GM21717 (cell line): ENCODE measurements around the gene PLA2G7.

Source experiments
- ATAC-seq: cut with Tn5 transposase; IDR thresholded peaks from one replicate; pipeline ENCODE4 v1.9.1; 2021; ENCODE audit warnings: mild to moderate bottlenecking, moderate library complexity; ENCODE audit not compliant: unreplicated experiment

The PLA2G7 gene

DNA sequence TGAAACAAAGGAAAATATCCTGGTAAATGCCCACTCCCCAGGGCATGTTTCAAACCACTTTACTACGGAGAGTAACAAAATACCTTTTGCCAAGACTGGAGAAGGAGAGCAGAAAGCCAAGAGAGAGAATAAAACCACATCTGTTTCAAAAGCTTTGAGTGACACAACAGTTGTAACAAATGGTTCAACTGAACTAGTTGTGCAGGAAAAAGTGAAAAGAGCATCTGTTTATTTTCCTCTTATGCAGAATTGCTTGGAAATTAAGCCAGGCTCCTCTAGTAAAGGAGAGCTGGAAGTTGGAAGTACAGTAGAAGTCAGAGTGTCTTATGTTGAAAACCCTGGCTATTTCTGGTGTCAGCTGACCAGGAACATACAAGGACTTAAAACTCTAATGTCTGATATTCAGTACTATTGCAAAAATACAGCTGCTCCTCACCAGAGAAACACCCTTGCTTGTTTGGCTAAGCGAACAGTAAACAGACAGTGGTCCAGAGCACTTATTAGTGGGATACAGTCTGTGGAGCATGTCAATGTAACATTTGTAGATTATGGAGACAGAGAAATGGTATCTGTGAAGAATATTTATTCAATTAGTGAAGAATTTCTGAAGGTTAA lies 44.9 kb downstream of the PLA2G7 start:
- no peak for ATAC-seq

- no peak for ATAC-seq
Observed at GRCh38 chr6:46689657-46690056, 45.5 kb downstream of the PLA2G7 start.

DNA sequence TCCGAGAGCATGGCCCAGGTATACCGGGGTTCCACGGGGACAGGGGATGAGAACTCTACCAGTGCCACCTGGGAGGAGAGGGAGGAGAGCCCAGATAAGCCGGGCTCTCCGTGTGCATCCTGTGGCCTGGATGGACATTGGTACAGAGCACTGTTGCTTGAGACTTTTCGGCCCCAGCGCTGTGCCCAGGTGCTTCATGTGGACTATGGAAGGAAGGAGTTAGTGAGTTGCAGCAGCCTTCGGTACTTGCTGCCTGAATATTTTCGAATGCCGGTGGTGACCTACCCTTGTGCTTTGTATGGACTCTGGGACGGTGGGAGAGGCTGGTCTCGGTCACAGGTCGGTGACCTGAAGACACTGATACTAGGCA lies 46.2 kb downstream of the PLA2G7 start:
- ATAC-seq = no peak

- no peak for ATAC-seq
Observed at GRCh38 chr6:46688117-46688965, 46.8 kb downstream of the PLA2G7 start.

DNA sequence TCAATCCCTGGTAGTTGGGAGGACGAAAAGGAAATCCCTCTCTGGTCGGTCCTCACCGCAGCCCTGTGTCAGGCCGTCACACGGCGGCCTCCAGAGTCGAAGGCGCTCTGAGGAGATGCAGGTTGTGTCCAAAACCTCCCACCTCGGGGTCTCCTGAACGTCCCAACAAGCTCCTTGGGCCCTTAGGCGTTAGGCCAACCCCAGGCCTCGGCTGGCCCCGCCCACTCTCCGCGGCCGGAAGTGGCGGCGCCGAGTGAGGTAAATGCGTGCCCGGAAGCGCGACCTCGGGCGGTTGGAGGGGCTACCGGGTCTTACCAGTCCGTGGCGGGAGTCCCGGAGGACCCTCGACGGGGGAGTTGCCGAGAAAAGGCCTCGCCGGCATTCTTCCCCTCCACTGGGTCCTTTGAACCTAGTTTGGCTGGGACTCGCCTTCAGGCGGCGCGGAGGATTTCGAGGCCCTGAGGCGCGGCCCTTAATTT lies 47.5 kb downstream of the PLA2G7 start, which contains the start of gene TDRD6:
Gene TDRD6, plus strand, starts transcription at position 267 of the 479 bp plus-strand sequence. CDS start 244 bp downstream, outside the sequence.
- no peak for ATAC-seq

- ATAC-seq = no peak
Observed at GRCh38 chr6:46684771-46685170, 50.4 kb downstream of the PLA2G7 start.

DNA sequence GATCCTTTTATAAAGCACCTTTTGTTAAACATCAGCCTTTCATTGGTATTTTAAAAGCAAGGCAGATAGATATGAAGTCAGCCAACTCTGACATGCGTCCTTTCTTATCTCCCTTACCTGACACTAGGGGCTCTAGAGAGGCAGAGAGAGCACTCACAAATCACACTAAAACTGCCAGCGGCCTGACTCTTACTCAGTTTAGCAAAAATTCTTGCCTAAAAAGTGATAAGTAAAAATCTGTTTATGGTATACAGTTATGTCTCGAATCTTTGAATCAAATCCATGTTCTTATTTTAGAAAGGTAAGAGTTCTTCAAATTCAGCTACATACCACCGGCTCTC lies 57.9 kb downstream of the PLA2G7 start:
- ATAC-seq = no peak

GRCh38 chr6:46676604-46677313 lies 58.4 kb downstream of the PLA2G7 start:
- no peak for ATAC-seq

DNA sequence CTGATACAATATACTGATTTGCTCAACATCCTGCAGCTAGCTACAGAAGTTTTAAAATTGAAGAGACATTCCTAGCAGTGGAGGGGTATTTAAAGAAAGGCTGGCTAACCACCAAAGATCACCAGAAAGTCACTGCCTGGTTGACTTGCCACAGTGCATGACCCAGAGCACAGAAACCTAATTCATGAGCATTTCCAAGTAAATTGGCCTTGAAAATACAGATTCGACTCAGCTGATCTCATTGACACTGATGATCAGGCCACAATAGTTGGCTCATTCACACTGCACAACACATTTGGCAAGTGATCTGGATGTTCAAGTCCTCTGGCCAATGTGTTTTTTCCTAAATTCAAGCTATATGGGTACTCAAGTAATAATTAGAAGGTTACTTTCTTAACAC lies 60.8 kb downstream of the PLA2G7 start:
- no peak for ATAC-seq

DNA sequence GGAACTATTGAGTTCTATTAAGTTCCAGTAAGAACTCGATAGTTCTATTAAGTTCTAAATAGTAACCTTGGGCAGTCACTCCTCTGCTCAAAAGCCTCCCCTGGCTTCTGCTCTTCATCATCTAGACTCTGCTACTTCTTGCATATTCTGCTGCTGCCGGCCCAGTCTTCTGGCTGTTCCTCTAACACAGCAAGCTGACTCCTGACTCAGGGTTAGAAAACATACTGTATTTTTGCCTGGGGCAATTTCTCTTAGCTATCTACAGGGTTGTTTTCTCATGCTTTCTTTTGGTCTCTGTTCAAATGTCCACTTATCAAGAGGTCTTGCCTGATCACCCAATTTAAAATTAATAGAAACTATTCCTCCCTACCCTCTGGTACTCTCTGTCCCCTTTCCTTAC lies 67.8 kb downstream of the PLA2G7 start:
- no peak for ATAC-seq

DNA sequence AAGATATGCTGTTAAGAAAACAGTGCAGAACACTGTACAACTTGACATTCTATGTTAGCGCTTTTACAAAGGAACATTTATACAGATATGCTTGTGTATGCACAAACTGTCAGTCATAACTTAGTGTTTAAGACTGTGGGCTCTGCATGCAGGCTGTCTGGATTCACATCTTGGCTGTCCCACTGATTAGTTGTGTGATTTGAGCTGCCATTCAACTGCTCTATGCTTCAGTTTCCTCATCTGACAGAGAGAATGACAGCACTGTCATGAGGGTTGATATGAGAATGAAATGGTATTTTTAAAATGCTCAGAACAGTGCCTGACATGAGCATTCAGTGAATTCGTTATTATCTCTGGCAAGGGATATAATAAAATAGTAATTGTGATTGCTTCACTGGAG lies 73.7 kb downstream of the PLA2G7 start:
- ATAC-seq = no peak

- no peak for ATAC-seq
Observed at GRCh38 chr6:46657642-46658041, 77.5 kb downstream of the PLA2G7 start.

DNA sequence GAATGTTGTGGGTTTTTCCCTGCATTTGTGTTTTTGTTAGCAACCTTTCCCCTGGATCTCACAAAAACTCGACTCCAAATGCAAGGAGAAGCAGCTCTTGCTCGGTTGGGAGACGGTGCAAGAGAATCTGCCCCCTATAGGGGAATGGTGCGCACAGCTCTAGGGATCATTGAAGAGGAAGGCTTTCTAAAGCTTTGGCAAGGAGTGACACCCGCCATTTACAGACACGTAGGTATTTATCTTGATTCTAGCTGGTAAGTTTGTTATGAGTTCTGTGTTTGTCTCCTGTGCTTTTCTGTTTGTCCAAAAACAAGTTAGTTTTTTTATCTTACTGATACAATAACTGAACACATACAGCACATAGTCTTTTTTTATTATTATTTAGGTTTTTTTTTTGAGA lies 79.4 kb downstream of the PLA2G7 start:
- ATAC-seq = no peak
